Caki2 (cell line): ENCODE measurements around the gene CCT4. TPM values are rescaled to one million over a fixed set of nuclear protein-coding genes. Genes with fewer than 3 reads are reported as not detected.

ENCODE experiments used
- DNase-seq: peaks from one replicate; pipeline ENCODE4 v3.0.0-alpha.2; 2015; ENCODE audit warnings: low read depth
- in situ Hi-C: cut with HindIII; loops from 2 replicates; pipeline ENCODE4 v1.10.0; 2016; ENCODE audit warnings: low sequenced_read_pairs, low pct_unique_long_range_greater_than_20kb, mixed read lengths
- total RNA-seq: library from RNA; depleted of rRNA; stranded (reverse); fragments of >200 nt; shearing (Covaris generic); gene quantifications from 2 replicates; pipeline ENCODE4 v1.2.3, GENCODE V29; 2014; ENCODE audit warnings: low replicate concordance; rRNA removed

Gene CCT4
- total RNA-seq, 1 experiment from 2014 or later = 294 TPM

GRCh38 chr2:61832183-61832841 lies 56.1 kb downstream of the CCT4 start:
- DNase-seq = no peak
- in situ Hi-C loops = no loop called here

- no peak for DNase-seq
- in situ Hi-C loops = no loop called here
Measured at GRCh38 chr2:61822255-61822654, 66.2 kb downstream of the CCT4 start.

Other genes with a start within 250 kb of the CCT4 start
- 0.09 and 0.88 TPM in 2 replicates for gene FAM161A, start 34.6 kb downstream of the CCT4 start, total RNA-seq
- 32.4 and 46.9 TPM in 2 replicates for gene COMMD1, start 17.0 kb upstream of the CCT4 start, total RNA-seq